Neural crest cell (in vitro differentiated cells): Measurements from ENCODE around the gene CDC6. TPM values are rescaled to one million over a fixed set of nuclear protein-coding genes. Genes with fewer than 3 reads are reported as not detected.

Source experiments
- DNase-seq: peaks from one replicate; pipeline ENCODE4 v3.0.0; 2021; ENCODE audit warnings: low read depth, mixed read lengths, low spot score
- H3K27ac Mint-ChIP-seq: one replicate; pipeline ENCODE4 v1.8.0; 2021; ENCODE audit warnings: mild to moderate bottlenecking, mixed read lengths; ENCODE audit not compliant: unreplicated experiment
- H3K27me3 Mint-ChIP-seq: 2 replicates; pipeline ENCODE4 v1.8.0; 2021; ENCODE audit warnings: low read depth, mild to moderate bottlenecking, mixed read lengths
- H3K36me3 Mint-ChIP-seq: 2 replicates; pipeline ENCODE4 v1.8.0; 2021; ENCODE audit warnings: low read depth, mild to moderate bottlenecking, mixed read lengths
- H3K4me1 Mint-ChIP-seq: 2 replicates; pipeline ENCODE4 v1.8.0; 2021; ENCODE audit warnings: mixed read lengths
- H3K4me3 Mint-ChIP-seq: one replicate; pipeline ENCODE4 v1.8.0; 2021; ENCODE audit warnings: mild to moderate bottlenecking, mixed read lengths
- H3K9me3 Mint-ChIP-seq: 2 replicates; pipeline ENCODE4 v1.8.0; 2021; ENCODE audit warnings: mixed read lengths
- total RNA-seq: library from RNA; stranded (reverse); gene quantifications from 2 replicates; pipeline ENCODE4 v1.2.1, GENCODE V29; 2021
- TF ChIP-seq, protein P1 (sequence below): fragments of 200-600 bp; sonication (generic); conservative IDR thresholded peaks from 2 replicates; pipeline ENCODE4 v1.5.0; 2021; ENCODE audit warnings: antibody characterized with exemption, mild to moderate bottlenecking

Gene CDC6
- total RNA-seq, 1 donor from 2014 or later = 94.5 TPM

DNA sequence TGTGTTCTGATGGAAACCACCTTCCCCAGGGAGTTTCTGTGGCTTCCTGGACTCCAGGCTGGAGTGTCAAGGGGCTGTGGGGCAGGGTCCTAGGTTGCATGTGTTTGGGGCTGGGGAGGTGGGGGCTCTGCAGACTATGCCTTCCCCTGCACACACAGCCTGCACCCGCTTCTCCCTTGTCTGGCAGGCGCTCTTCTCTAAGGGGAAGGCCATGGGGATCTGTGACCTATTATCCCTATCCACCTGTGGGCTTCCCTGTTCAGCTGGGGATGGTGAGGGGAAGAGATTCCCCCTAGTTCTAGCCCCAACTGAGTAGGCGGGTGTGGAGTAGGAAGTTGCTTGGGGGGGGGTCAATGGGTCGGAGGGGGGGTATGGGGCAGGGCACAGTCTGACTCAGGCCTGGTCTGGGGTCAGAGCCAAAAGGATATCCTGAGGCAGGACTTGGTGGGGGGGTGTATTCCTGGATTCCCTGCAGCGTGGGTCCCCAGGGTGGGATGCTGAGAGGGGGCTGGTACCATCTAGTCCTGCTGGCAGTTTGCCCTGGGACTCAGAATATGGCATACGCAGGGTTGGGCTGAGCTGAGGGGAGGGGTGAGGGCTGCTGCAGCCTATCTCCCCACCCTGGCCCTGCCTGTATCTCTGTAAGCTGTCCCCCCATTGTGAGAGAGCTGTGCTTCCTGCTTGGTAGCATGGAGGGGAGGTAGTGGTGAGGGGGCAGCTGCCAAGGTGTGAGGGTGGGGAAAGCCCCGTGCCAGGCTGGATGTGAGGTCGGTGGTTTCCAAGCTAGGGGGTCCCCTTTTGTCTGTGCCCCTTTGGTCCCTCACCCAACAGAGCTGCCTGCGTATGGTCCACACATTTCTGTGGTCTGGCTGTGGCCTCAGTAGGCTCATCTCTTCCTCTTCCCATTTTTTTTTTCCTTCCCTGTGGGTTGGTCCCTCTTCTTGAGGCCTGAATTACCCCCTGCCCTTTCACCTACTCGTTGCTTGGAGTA, 36.0 kb downstream of the CDC6 start:
- Mint-ChIP-seq H3K27ac (peak overlapping the region; percentile 84), H3K9me3 (no peaks in the 10 kb centered on the region), H3K4me1 (peaks cover 47% of the 10 kb centered on the region), H3K27me3 (peaks cover 6% of the 10 kb centered on the region), H3K36me3 (no peaks in the 10 kb centered on the region), H3K4me3 (peak overlapping the region; percentile 74)
- TF ChIP-seq, protein P1, sequence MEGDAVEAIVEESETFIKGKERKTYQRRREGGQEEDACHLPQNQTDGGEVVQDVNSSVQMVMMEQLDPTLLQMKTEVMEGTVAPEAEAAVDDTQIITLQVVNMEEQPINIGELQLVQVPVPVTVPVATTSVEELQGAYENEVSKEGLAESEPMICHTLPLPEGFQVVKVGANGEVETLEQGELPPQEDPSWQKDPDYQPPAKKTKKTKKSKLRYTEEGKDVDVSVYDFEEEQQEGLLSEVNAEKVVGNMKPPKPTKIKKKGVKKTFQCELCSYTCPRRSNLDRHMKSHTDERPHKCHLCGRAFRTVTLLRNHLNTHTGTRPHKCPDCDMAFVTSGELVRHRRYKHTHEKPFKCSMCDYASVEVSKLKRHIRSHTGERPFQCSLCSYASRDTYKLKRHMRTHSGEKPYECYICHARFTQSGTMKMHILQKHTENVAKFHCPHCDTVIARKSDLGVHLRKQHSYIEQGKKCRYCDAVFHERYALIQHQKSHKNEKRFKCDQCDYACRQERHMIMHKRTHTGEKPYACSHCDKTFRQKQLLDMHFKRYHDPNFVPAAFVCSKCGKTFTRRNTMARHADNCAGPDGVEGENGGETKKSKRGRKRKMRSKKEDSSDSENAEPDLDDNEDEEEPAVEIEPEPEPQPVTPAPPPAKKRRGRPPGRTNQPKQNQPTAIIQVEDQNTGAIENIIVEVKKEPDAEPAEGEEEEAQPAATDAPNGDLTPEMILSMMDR = no peak
- DNase-seq = no peak

DNA sequence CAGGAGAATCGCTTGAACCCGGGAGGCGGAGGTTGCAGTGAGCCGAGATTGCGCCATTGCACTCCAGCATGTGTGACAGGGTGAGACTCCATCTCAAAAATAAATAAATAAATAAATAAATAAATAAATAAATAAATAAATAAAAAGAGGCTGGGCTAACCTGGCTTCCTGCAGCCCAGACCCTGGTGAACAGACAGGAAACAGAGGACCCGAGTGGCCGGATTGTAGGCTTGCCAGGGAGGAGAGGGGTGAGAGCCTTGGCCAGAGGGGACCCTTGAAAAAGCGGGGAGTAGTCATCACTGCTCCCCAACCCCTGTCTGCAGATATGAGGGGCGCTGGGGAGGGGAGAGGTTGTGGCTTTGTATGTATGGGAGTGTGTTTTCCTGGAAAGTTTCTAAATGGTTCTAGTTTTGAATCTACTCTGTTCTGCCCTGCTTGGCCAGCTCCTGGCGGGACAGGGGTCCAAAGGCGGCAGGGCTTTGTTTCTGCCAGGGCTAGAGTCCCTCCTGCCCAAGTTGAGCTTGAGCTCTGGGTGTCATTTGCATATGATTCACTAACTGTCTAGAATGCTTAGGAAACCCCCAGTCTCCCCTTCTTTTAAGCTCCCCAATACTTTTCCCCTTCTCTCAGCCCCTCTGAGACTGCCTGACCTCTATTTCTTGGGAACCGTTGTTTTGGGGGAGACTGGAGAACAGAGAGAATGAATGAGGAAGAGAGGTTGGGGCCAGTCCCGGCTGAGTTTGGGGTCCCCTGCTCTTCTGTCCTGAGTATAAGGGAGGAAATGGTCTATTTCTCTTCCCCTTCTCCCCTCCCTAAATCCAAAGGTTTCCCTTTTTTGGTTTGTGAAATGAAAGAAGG, 37.7 kb downstream of the CDC6 start:
- Mint-ChIP-seq H3K36me3 (no peaks in the 10 kb centered on the region), H3K27ac (no peak overlapping the region), H3K9me3 (no peaks in the 10 kb centered on the region), H3K4me1 (peaks cover 34% of the 10 kb centered on the region), H3K4me3 (no peak overlapping the region), H3K27me3 (no peaks in the 10 kb centered on the region)
- DNase-seq = no peak
- TF ChIP-seq, protein P1 = no peak

DNA sequence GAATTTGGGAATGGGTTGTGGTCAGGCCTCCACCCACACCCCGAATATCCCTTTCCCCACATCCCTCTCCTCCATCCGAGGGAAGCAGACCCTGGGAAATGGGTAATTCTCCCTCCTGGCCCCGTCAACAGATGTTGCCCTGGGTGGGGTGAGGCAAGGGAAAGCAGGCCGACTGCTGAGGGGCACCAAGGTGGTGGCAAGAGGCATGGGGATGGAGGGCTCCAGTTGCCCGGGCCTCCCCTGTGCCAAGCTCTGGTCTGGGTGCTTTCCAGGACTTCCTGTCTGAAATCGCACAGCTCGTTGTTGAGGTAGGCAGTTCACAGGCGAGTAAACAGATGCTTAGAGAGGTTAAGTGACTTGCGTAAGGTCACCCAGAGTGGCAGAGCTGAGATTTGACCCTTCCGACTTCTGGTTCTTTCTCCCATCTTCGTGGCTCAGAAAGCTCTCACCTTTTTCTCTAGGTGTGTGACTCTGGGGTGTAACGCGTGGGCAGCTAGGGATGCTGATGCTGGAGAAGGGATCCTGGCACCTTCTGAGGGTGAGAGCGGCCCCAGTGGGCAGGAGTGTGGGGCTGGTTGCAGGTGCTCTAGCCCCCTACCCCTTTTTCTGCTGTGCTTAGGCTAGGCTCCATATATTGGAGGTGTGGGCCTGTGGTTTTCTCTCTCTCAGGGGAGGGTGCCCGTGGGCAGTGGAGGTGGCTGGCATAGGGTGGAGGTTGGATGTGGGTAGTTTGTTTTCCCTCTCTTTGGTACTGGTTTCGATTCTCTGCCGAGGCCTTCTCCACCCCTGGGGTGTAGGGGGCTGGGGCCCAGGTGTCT, 38.5 kb downstream of the CDC6 start:
- no peak overlapping the region for H3K27ac Mint-ChIP-seq
- no peak for DNase-seq
- H3K27me3 Mint-ChIP-seq = no peaks in the 10 kb centered on the region
- H3K9me3 Mint-ChIP-seq = no peaks in the 10 kb centered on the region
- no peaks in the 10 kb centered on the region for H3K36me3 Mint-ChIP-seq
- TF ChIP-seq, protein P1 = no peak
- H3K4me3 Mint-ChIP-seq = no peak overlapping the region
- H3K4me1 Mint-ChIP-seq = peaks cover 29% of the 10 kb centered on the region

DNA sequence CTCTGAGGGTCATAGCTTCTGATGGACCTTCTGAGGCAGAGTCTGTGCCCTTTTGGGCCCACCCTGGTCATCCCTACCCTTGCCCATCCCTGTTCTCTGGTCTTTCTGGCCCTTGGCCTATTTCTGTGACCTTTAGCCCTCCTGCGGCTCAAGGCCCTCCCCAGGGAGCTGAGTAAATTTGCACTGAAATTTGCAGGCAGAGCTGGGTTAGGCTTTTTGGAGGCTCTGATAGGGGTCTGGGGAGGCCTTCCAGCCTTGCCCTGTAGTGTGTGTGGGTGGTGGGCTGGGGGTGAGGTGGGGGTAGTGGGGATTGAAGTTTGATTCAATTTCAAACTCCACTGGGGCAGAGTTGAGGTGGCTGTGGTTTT, 39.1 kb downstream of the CDC6 start:
- no peaks in the 10 kb centered on the region for H3K27me3 Mint-ChIP-seq
- no peak for DNase-seq
- TF ChIP-seq, protein P1 = no peak
- no peak overlapping the region for H3K27ac Mint-ChIP-seq
- H3K9me3 Mint-ChIP-seq = no peaks in the 10 kb centered on the region
- H3K4me3 Mint-ChIP-seq = no peak overlapping the region
- no peaks in the 10 kb centered on the region for H3K36me3 Mint-ChIP-seq
- peaks cover 29% of the 10 kb centered on the region for H3K4me1 Mint-ChIP-seq

DNA sequence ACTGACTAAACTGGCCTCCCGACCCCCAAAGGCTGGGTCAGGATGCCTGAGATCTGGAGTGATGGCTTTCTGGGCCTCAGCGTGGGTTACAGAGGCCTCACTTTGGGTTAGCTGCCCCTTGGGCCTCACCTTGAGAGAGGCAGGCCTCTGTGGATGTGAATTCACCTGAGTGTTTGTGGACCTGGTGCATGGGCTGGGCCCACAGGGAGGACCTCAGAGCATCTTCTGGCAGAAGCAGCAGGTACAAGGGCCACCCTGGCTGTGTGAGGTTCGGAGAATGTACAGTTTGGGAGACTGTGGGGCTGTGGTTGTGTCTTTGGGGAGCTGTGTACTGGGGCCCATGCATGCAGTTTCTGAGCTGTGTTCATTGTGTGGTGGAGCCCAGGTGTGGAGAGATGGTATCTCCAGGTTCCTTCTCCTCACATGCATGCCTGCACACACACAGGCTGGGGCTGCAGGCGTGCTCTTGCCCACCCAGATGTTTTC, 39.6 kb downstream of the CDC6 start:
- TF ChIP-seq, protein P1 = no peak
- Mint-ChIP-seq H3K4me3 (no peak overlapping the region), H3K27ac (peak overlapping the region; percentile 89), H3K4me1 (peaks cover 28% of the 10 kb centered on the region), H3K9me3 (no peaks in the 10 kb centered on the region), H3K36me3 (no peaks in the 10 kb centered on the region), H3K27me3 (no peaks in the 10 kb centered on the region)
- DNase-seq = no peak
